Fibroblast of the aortic adventitia (primary cell): ENCODE measurements around the gene GPSM3. TPM values are rescaled to one million over a fixed set of nuclear protein-coding genes. Genes with fewer than 3 reads are reported as not detected.

Source experiments
- DNase-seq: peaks from one replicate; pipeline ENCODE4 v3.0.0-alpha.2; 2010; ENCODE audit warnings: low read depth
- H3K4me3 ChIP-seq: 2 replicates; pipeline ENCODE4 v1.5.1; 2011; ENCODE audit warnings: low read depth, mild to moderate bottlenecking, control low read depth, low read length, moderate library complexity
- CTCF ChIP-seq: IDR thresholded peaks from 2 replicates; pipeline ENCODE4 v1.5.1; 2011; ENCODE audit warnings: mild to moderate bottlenecking, low read length, control low read depth, inconsistent platforms; ENCODE audit not compliant: insufficient read depth
- total RNA-seq: library from RNA; depleted of rRNA; stranded (reverse); fragments of >200 nt; gene quantifications from 2 replicates; pipeline ENCODE4 v1.2.3, GENCODE V29; 2012; ENCODE audit warnings: low replicate concordance

Gene GPSM3
- total RNA-seq, 1 donor, result 0.90 TPM

- H3K4me3 ChIP-seq, result peak overlapping the region; percentile 75
- DNase-seq, result peak; percentile 64
- peak; percentile 53 for TF ChIP-seq CTCF
These were observed 37.8 kb downstream of the GPSM3 start for GRCh38 chr6:32154514-32155161.

DNA sequence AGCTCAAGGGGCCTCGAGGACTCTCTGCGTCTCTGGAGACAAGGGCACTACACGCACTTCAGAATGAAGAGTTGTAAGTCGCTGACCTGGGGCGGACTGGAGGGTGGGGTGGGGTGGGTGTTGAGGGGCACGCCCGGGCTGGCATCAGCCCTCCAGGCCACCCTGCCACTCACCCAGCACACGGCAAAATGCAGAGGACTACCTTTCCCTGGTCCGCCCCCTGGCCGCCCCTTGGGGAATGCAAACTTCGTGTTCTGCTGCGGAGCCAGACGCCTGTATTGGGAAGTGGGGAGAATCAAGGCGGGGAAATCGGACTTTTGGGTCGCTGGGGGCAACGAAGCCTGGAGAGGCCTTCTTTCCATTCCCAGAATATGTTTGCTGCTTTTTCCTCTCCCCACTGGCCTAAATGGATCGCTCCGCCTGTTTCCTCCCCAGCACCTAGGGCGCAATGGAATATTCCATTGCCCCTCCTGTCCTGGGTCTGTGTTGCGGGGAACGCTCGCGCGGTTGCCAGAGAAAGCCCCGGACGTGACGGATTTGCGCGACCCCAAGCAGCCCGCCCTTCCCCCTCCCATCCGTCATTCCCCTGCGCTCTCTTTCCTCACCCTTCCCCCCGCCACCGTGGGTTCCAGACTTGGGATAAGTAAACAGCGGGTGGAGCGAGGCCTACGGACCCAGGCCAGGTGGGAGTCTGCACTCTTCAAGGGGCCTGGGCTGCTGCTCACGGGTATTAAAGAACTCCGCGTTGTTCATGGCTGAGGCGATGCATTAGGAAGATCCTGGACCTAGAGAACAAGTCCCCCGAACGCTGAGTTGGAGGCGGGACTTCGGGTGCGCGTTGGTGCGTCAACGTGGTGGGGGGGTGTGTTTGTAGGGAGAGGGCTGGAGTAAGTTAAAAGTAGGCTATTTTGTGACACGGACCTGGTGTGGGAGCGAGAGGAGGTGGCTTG is 38.6 kb downstream of the GPSM3 start, which contains the start of gene PPT2:
Gene PPT2 (plus strand): TSS at position 578 of the 950 bp plus-strand sequence. CDS start 454 bp downstream, outside the sequence.
- TF ChIP-seq CTCF, result peak; percentile 45
- H3K4me3 ChIP-seq, result peak within 1 kb of the TSS; percentile 75

DNA sequence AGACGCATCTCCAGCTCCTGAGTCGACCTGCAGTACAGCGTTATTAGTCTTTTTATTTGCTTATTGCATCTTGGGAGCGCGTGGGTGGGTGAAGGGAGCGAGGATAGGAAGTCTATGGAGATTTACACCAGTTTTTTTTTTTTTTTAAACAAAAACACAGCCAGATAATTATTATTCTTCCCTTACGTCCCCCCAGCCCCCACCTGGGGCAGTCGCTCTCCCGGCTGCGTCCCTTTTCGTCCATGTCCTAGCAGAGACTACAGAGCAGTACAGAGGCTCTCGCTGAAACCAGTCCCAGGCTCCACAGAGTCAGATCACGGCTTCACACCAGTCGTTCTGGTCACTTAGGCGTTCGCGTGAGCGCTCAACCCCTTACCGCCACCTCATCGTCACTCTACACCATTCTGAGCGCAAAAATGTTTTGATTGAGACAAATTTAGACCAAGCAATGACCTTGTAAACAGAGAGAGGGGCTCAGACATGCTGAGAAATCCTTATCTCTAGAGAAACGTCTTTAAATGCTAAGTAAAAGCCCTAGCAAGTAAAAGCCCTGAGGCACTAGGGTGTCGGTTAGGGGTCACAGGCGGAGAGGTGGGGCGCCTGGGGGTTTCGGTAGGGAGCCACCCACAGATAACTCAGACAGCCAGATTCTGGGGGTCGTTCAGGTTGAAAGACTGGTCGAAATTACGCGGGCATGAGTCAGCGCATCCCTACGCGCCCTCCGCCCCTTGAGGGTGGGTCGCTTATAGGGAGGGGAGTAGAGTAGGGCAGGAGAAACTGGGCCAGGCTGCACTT is 39.5 kb downstream of the GPSM3 start:
- no peak for TF ChIP-seq CTCF
- peak; percentile 35 for DNase-seq
- peak overlapping the region; percentile 75 for H3K4me3 ChIP-seq

More for the DNA sequence above, 38.6 kb downstream of the GPSM3 start, which contains the start of gene PPT2:
- peak; percentile 91 for DNase-seq

DNA sequence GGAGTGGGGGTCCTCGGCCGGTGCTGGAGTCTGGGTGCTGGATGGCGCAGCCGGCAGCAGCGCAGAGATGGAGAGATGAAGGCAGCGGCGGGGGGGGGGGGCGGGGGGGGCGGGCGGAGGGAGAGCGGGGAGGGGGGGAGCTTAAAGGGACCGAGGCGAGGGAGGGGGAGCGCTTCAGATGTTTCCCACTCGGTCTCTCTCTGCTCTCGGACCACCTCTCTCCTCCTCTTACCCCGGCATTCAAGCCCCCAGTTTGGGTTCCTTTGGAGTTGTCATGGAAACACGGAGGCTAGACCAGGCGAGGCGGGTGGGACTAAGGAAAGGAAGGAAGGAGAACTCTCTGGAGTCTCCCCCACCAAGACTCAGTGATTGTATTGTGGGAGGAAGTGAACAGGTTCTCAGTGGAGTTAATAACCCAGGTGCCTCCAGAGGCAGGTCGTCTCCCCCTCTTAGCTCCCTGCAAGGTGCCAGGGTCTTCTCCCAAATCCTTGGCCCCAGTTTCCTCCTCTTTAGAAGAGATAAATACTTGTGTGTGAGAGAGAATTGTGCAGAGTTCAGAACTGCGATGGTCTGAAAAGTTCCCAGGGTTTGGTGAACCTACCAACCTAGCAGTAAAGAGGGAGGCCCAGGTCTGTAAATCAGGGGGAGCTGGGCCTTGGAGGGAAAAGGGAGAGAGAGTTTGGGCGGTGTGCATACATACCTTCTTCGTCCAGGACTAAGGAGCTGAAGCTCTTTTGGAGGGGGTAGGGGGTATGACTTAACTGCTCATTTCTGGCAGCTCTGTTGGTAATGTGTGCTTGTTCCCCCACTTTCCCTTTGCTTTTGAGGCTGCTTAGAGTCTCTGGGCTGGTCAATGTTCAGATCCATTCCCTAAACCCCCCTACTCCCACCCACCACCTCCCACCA is 40.3 kb downstream of the GPSM3 start, which contains the start of gene PRRT1:
Gene PRRT1 (minus strand): TSS at position 77 of the 906 bp plus-strand sequence. CDS start 112 bp downstream, outside the sequence.
- no peak for TF ChIP-seq CTCF
- peak within 1 kb of the TSS; percentile 75 for H3K4me3 ChIP-seq
- DNase-seq, result peak; percentile 17

DNA sequence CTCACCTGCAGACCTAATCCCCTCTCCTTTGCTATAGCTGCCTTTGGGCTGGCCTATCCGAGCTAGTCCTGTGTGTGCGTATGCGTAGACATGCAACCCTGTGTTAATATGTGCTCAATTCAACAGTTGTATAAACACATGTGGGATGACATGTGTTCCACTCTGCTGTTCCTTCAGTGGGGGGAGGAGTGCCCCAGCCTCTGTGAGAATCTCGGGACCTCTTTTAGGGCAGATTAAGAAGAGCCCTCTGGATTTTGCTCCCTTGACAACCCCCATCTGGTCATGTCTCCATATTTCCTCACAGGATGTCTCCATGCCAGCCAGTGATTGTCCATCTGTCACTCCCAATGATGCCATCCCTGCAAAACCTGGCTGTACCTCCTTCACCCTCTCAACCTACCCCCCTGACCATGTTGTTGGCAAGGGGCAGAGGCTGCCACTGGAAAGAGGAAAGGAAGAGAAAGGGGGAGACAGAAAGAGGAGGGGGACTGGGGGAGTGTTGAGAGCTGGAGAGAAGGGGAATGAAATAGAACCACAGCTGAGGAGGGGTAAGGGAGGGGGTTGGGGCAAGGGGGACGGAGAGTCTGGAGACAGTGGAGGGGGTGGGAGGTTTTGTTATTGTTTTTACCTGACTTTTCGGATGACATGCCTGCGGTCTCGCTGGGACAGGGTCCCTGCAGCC is 41.1 kb downstream of the GPSM3 start:
- H3K4me3 ChIP-seq, result peak overlapping the region; percentile 75
- DNase-seq, result no peak
- TF ChIP-seq CTCF, result no peak
